Fibroblast of skin of right biceps (primary cell): ENCODE data around the gene PTPRN2.

Experiments used
- DNase-seq: peaks from one replicate; pipeline ENCODE4 v3.0.0-alpha.2; 2013

Gene PTPRN2

DNA sequence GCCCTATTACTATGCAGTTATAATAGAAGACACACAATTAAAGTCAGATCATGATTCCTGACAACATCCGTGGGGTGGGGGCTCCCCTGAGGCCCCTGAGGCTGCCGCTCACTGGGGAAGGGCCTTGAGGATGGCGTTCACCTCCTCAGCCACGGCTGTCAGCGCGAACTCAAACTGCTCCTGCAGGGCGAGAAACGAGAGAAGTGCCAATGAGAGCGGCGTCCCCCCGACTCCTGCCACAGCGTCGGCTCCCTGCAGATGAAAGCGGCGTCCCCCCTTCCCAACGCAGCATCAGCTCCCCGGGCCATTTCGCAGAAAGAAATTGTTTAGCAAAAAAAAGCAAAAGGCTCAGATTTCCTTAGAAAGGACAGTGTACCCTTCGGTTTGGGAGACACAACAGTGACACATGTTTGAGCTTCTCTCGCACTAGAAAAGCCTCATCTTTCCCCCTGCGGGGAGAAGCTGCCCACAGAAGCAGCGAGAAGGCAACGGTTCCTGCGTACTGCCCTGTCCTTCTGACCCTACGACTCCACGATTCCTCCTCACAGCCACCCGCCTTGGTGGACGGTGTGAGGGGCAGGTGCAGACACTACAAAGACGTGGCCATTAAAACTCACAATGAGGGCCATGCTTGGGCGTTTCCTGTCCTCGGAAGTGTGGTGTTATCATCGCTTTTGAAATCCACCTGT lies 1046.9 kb downstream of the PTPRN2 start:
- DNase-seq = no peak

DNA sequence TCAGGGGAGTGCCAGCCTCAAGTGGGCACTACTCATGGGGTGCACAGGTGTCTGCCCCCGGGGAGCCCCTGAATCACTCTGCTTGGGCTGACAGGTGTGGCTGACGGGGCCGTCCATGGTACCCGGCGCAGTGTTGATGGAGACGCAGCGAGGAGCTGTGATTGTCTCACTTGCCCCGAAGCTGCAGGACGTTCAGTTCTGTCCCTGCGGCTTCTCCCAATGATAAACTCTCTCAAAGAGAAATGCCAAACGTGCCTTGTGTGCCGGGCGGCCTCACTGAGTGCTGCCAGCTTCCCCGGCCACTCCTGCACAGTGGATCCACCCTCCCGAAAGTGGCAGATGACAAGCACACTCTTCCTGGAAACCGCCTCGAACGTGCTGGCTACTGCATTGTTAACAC lies 1047.6 kb downstream of the PTPRN2 start:
- no peak for DNase-seq

DNA sequence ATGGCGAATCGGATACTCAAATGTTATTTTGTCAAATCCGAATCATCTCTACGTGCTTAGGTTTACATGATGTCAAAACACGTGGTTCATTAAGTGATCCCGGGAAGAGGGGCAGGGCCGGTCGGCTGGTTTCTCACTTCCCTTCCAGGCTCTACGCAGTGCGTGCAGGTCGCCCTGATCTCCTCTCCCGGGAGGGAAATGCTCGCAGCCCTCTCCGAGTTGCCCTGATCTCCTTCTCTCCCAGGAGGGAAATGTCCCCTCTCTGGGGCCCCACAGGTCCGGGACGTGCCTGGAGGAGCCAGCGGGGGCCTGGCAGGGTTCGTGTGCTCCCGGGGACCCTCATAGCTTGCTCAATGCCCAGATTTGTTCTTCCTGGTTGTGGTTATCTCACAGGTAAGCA lies 1048.1 kb downstream of the PTPRN2 start:
- DNase-seq = no peak

DNA sequence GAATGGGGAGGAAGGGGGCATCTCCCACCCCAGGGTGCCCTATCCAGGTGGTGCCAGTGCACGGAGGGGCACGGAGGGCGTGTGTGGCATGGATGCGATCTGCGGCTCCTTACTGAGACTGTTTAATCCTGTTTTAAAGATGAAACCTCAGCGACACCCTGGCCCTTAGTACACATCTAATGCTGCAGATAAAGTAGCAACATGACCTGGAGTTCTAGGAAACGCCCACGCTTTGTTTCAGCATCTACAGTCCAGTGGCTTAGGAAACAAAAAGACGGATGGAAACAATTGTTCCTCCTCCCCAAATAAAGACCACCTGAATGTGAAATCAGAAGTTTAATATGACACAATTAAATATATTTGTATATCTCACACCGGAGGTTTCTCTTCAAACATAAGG lies 1048.9 kb downstream of the PTPRN2 start:
- no peak for DNase-seq

DNA sequence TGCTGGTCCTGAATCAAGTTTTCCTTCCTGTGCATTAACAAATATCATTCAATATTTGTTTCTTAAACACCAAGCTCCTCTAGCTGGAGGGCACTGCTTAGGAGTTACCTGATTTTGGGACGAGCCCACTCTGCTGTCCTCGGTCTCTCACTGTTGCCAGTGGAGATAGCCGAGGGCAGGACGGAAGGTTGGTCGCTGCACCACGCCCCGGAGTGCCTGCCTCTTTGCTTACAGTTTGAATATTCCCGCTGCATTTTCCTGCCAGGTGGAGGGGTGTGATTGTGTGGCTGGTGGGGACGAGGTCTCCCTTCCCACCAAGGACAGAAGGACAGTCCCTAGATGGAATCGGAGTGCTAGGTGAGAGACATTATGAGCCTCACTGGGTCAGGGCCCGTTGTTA lies 1049.3 kb downstream of the PTPRN2 start:
- DNase-seq = no peak

DNA sequence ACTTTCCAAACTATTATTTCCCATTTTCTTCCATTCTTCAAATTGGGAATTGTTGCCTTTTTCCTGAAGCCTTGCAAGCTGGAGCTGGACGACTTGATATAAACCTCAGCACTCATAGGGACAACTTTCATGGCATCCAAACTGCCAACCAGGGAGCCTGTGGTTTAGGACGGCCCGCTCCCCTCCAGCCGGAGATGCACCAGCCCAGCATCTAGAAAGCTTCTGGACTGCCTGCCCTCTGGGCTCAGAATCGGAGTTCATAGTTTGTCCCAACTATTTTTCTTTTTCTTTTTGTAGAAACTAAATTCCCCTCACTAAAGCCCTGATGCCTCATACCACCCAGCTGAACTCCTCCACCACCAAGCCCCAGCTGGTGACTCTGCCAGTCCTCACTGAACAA lies 1050.6 kb downstream of the PTPRN2 start:
- DNase-seq = no peak

DNA sequence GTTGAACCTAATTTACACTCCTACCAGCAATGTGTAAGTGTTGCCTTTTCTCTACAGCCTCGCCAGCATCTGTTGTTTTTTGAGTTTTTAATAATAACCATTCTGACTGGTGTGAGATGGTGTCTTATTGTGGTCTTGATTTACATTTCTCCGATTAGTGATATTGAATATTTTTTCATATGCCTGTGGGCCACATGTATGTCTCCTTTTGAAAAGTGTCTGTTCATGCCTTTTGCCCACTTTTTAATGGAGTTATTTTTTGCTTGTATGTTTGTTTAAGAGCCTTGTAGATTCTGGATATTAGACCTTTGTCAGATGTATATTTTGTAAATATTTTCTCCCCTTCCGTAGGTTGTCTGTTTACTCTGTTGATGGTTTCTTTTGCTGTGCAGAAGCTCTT lies 1055.6 kb downstream of the PTPRN2 start:
- DNase-seq = no peak

DNA sequence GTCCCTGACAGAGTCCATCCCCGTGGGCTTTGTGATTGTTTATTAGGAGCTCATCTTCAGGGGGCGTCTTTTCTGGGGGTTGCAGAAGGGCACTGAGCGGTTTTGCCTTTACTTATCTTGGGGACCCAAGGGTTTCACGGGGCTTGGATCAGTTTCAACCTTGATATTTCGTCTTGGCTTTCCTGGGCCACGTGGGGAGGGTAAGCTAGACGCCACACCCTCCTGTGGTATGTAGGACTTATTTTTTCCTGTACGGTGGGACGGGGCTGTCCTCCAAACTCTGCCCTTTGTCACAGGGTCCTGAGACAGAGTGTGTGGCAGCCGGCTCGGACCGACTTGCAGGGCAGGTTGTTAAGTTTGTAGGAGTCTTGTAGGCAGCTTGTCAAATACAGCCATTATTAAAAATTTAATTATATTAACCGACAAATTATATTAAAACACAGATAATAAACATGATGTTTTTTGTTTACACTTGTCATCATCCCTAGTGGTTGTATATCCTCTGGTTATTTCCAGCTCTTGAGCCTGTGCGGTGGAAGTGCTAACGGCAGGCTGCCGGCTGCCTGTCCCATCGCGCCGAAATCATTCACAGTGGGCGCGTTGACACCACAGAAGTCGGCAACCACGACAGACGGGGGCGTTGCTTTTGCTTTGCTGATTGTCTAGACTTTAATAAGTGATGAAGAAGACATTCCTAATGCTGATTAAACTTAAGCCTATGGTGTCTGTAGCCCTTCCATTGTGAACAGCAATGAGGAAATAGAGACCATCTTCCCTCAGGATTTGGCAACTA lies 1057.7 kb downstream of the PTPRN2 start:
- no peak for DNase-seq

DNA sequence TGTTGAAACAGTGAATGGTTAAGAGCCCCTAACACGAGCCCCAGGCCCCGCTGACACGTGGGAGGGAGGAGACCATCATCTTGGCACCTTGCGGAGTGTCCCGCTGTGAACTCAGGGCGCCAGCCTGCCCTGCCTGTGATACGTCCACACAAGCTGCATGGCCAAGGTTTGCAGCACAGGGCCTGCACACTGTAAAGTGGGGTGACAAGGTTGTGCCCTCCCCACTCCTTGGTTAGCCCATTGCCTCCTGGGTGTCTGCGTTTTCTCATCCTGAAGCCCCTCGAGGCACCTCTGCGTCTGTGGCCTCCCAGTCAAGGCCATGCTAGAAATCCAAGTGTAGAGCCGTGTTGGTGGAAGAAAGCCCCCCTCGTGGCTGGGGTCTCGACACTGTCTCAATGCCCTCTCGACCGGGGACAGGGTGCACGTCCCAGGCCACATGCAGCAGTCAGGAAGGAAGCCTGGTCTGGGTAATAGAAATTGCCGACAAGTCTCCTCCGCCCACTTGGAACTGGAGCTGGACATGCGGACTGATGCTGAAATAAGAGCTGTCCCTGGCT lies 1058.8 kb downstream of the PTPRN2 start:
- no peak for DNase-seq

DNA sequence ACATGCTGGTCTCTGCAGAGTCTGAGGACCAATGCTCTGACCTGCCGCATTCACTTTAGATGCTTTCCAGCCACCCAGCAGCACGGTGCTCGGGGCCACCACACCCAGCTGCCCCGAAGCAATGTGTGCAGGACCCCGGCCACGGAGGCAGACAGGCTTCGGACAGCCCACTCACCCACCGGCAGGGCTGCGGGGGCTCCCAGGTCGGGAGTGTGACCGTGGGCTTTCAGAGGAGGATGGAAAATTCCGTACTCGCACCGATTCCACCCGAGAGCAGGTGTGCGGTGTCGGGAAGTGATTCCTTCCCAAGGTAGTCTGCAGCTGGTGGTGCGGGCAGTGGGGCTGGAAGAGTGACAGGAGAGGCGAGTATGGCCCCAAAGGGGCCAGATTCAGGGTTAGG lies 1059.9 kb downstream of the PTPRN2 start:
- no peak for DNase-seq

DNA sequence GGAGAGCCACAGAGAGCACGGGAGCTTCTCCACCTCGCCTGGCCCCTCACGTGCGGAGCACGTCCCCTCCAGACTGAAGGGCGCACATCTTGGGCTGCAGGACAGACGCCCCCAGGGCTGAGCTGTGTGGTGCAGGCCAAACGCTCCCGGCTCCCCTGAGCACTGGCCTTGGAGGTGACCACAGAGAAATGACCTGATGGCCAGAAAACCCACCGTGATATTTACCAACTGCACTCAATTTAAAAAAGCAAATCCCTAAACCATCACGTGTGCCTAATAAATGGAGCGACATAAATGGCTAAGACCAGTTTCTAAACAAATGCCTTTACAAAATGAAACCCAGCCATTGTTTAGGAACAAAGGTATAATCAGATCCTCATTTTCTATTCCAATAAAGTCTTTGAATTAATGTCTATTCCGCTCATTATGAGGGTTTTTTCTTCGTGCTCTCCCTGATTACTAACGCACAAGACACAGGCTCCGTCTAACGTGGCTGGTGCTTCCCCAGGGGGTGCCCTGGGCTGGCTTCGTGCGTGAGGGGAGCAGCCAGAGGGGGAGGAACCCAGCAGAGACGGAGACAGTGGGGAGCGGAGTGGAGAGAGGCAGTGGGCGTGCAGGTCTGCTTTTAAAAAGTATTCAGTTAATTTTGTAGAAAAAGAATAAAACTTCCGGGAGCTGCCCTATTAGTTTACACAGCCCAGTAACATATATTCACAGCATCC lies 1060.5 kb downstream of the PTPRN2 start:
- no peak for DNase-seq

DNA sequence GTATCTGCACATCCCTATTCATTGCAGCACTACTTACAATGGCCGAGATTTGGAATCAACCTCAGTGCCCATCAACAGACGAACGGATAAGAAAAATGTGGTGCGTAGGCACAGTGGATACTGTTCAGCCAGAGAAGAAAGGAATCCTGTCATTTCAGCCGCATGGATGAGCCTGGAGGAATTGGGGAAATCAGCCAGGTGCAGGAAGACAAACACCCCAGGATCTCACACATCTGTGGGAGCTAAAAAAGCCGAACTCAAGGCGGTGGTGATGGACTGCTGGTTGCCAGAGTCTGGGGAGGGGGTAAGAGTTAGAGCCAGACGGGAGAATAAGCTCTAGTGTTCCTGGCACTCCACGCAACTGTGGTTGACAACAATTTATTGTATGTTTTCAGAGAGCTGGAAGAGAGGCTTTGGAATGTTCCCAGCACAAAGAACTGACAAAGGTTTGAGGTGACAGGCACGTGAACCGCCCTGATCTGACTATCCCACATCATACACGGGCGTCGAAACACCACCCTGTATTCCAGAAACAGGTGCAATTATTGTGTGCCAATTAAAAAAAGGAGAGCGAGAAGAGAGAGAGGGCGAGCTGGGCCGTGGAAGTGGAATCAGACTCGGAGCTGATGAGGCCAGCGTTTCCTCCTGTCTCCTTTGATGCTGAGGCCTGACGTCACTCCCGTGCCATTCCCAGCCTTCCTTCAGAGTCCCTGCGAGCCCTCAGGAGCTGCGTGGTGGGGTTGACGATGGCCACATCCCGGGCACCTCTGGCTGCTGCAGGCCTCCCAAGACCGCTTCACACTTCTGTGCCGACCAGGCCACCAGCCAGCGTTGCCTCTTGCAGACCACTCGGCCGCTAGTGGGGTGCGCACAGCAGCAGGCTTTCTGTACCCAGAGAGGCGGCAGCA lies 1061.4 kb downstream of the PTPRN2 start:
- no peak for DNase-seq

DNA sequence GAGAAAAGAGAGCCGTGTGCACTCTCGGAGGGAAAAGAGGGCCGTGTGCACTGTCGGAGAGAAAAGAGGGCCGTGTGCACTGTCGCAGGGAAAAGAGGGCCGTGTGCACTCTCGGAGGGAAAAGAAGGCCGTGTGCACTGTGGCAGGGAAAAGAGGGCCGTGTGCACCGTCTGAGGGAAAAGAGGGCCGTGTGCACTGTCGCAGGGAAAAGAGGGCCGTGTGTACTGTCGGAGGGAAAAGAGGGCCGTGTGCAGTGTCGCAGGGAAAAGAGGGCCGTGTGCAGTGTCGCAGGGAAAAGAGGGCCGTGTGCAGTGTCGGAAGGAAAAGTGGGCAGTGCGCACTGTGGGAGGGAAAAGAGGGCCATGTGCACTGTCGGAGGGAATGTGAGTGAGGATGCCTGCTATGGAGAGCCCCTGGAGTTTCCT lies 1062.1 kb downstream of the PTPRN2 start:
- no peak for DNase-seq

DNA sequence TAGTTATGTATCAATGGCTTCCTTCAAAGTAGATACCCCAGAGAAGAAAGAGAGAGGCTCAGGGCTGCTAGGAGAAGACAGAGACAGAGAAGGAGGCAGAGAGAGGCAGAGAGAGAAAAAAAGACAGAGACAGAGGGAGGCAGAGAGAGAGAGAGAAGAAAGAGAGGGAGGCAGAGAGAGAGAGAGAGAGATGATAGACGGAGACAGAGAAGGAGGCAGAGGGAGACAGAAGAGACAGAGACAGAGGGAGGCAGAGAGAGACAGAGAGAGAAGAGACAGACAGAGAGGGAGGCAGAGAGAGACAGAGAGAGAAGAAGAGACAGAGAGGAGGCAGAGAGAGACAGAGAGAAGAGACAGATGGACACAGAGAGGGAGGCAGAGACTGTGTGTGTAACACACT lies 1062.9 kb downstream of the PTPRN2 start:
- no peak for DNase-seq

DNA sequence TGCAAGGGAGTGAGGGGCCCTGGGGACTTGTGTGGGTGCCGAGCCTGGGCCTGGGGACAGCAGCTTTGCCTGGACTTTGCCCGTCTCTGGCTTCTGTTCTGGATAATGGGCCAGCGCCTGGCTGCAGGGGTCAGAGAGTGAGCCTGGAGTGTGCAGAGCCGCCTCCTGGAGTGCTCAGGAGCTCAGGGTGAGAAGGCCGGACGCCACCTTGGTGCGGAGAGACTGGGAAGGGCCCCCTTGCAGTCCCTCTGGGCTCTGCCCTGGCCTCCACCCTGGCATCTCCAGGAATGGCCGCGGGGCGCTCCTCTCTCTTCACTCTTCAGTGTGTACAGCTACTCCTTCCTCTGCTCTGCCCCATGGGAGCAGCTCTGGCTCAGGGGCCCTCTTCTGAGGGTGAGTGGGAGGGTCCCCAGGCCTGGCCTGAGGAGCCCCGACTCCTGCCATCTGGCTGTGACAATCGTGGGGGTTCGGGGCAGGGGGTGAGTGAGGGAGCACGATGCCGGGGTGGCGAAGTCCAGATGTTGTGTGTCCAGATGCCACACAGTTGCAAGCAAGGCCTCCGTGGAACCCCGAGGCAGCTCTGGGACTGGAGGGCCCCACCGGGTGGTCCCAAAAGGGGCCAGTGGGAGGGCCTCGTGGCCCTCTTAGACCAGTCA lies 1063.7 kb downstream of the PTPRN2 start:
- DNase-seq = no peak

DNA sequence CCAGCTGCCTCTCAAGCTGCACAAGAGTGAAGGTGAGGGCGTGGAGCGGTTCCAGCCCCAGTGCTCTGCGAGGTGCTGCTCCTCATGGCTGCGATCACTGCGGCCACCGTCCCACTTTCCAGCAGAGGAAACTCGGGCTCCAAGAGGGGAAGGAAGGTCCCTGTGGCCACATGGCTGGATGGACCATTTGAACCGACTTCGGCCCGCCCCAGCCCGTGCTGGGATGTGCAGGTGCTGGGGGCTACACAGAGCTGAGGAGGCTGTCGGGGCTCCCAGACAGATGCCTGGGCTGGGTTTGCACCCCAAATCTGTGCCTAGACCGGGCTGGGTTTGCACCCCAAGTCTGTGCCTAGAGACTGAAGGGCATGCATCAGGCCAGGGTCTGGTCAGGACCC lies 1064.3 kb downstream of the PTPRN2 start:
- no peak for DNase-seq

DNA sequence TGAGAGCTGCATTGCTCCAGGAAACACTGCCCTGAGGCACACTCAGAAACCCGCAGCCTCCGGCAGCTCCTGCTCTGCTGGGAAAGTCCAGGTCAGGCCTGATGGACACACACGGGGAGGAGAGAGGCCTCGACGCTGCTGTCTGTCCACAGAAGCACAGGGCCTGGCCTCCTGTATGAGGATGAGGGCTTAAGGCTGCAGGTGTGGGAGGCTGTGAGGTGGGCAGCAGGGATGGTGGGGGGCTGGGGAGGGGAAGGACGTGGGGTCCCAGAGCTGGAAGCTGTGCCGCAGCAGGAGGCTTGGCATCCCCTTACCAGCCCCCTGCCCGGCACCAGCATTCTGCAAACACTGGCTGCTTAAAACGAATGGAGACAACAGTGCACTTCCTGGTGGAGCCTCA lies 1064.7 kb downstream of the PTPRN2 start:
- DNase-seq = no peak

DNA sequence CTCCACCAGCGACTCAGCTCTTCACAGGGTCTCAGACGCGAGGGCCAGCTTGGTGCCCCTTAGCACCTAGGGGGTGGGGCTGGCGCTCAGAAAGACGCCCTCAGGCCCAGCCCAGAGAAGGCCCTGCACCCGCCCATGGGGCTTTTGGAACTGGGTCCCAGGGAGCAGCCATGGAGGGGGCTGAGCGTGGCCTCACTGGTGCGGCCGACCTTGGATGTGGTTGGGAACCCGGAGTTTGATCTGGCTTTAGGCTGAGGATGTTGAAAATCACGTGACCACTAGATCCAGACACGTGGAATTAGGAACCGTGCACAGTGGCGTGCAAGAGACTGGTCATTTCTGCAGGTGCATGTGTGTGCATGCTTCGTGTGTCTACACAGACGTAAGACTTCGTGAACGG lies 1065.4 kb downstream of the PTPRN2 start:
- DNase-seq = no peak

DNA sequence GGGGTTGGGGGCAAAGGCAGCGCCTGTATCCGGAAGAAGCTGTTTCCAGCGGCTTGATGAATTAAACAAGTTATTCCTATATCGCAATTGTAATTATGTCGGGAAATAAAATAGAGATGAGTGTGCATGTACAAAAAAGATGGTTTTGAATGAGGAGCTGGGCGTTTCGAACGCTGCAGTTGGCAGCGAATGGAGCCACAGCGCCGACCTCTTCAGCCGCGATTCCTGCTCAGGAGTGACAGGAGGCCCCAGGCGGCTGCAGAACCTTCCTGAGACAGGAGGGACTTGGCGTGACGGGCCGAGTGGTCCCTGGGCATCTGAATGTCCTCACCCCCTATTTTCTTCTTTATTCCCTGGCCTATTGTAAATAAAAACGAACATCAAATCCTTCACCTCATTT lies 1065.9 kb downstream of the PTPRN2 start:
- no peak for DNase-seq

DNA sequence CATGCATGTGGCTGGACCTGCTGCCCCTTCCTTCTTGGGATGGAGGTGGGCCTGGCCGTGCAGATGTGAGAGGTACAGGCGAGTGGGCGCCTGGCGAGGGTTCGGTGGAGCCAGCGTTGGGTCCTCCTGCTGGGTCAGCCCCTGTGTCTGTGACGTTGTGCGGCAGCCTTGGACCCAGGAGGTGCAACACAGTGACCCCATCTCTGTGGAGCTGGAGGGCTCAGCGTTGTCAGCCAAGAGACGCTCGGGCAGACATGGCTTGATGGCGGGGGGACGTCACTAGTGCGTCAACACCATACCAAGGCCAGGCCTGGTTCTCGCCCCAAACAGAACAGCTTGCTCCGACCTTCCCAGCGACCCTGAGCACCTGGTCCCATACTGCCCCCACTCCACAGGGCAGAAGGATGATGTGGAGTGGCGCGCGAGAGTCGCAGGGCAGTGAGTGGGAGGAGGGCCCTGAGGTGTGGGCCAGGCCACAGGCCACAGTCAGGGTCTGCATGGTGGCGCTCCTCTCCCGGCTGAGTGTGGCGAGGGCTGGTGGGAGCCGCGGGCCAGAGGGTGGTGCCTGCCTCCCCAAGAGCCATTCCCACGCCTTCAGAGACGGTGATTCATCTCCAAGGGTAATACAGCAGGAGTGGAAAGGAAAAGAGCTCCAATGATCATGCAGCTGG lies 1066.4 kb downstream of the PTPRN2 start:
- DNase-seq = no peak

DNA sequence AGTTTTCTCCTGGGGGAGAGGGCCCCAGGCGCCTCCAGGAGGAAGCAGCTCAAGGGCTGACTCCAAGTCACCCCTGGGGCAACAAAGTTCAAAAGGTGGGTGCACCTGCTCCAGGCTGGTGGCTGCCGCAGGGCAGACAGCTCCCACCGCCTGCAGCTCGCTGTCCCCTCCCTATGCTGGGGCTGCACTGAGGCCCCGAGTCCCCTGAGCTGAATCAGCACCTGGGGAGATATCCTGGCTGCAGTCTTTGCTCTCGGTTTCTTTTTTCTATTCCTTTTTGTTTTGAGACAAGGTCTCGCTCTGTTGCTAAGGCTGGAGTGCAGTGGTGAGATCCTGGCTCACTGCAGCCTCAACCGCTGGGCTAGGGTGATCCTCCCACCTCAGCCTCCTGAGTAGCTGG lies 1067.4 kb downstream of the PTPRN2 start:
- DNase-seq = no peak
